GM15510 (cell line): ENCODE data around the gene PPP1R13L.

ENCODE experiments used
- POLR2A ChIP-seq: IDR thresholded peaks from 3 replicates; pipeline ENCODE4 v1.6.1; 2011; ENCODE audit warnings: borderline replicate concordance; ENCODE audit not compliant: insufficient read length; ENCODE audit errors: extremely low read depth

Gene PPP1R13L

GRCh38 chr19:45349430-45349941, 55.4 kb downstream of the PPP1R13L start:
- TF ChIP-seq POLR2A: no peak

DNA sequence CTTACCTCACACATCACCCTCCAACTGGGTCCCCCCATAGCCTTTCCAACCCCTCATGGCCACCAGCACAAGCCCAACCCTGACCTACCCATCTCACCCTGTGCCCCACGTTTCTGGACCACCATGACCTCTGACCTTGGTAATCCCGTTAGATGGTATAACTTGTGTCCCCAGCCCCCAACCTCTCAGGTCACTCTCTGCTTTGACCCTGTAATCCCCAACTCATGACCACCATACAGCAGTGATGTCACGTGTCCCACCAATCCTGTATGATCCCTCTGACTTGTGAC, 55.8 kb downstream of the PPP1R13L start:
- no peak for TF ChIP-seq POLR2A

GRCh38 chr19:45348367-45349125, 56.3 kb downstream of the PPP1R13L start:
- no peak for TF ChIP-seq POLR2A

GRCh38 chr19:45347570-45348366, 57.1 kb downstream of the PPP1R13L start:
- TF ChIP-seq POLR2A: no peak

DNA sequence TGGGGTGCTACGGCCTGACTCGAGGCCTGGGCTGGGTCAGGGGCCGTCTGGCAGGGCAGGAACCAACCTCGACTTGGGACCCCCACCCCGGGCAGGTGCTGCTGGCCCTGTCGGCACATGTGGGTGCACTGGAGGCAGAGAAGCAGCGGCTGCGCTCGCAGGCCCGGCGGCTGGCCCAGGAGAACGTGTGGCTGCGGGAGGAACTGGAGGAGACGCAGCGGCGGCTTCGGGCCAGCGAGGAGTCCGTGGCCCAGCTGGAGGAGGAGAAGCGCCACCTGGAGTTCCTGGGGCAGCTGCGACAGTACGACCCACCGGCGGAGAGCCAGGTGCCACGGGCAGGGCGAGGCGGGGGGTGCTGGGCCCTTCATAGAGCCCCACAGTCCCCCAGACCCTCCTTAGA, 58.4 kb downstream of the PPP1R13L start:
- TF ChIP-seq POLR2A: no peak

DNA sequence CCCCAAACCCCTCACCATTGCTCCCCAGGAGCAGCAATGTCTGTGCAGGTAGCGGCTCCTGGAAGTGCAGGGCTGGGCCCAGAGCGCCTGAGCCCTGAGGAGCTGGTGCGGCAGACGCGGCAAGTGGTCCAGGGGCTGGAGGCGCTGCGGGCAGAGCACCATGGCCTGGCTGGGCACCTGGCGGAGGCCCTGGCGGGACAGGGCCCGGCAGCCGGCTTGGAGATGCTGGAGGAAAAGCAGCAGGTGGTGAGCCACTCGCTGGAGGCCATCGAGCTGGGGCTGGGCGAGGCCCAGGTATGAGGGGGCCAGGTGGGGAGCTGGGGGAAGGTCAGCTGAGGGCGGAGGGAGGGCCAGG, 59.4 kb downstream of the PPP1R13L start:
- TF ChIP-seq POLR2A: no peak

GRCh38 chr19:45344621-45345505, 60.0 kb downstream of the PPP1R13L start:
- no peak for TF ChIP-seq POLR2A

DNA sequence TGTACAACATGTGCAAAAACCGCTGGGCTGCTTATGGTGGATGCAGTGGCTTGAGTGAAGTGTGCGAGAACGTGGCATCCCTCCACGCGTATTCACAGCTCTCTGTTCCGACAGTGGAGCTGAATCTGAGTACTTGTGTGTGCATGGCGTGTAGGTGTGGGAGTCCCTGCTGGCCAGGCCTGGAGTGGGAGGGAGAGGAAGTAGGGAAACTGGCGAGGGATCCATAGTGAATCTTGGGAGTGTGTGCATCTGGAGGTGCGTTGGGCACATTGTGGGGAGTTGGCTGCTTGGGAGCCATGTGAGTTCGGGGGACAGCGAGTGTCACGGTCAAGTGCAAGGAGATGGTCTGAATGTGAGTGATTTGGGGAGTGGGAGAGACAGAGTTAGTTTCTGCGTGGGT, 62.0 kb downstream of the PPP1R13L start:
- no peak for TF ChIP-seq POLR2A

- TF ChIP-seq POLR2A: no peak
Observed at GRCh38 chr19:45340899-45341453, 63.9 kb downstream of the PPP1R13L start.

DNA sequence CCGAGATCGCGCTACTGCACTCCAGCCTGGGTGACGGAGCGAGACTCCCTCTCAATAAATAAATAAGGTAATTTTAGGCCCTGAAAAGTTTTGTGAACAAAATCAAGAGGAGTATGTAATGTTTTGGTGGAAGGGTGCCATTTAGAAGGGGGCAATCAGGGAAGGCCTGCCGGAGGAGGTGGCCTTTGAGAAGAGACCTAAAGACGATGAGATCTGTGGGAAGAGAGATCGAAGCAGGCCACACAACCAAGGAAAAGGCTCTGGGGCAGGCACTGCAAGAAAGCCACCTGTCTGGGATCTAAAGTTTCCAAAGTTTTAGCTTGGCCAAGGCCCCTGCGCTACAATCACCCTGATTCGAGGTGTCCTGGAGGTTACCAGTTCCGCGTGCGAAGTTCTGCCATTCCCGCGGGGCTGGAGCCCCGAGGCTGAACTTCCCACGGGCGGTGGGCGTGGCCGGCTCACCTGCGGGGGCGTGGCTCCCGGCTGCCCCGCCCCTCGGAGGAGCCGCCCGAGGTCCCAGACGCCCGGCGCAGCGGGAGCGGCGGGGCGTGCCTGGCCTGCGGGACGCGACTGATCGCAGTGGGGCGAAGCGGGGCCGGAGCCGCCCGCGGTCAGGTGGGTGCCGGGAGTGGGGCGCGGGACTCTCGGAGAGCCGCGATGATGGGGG, 64.5 kb downstream of the PPP1R13L start, which contains the start of gene KLC3:
TSS of gene KLC3 (plus strand) at position 519 of the 667 bp plus-strand sequence. CDS start 4,792 bp downstream, outside the sequence.
- no peak for TF ChIP-seq POLR2A

- TF ChIP-seq POLR2A: no peak
Observed at GRCh38 chr19:45339629-45340028, 65.2 kb downstream of the PPP1R13L start.

- TF ChIP-seq POLR2A: no peak
Observed at GRCh38 chr19:45336696-45337251, 68.1 kb downstream of the PPP1R13L start.

DNA sequence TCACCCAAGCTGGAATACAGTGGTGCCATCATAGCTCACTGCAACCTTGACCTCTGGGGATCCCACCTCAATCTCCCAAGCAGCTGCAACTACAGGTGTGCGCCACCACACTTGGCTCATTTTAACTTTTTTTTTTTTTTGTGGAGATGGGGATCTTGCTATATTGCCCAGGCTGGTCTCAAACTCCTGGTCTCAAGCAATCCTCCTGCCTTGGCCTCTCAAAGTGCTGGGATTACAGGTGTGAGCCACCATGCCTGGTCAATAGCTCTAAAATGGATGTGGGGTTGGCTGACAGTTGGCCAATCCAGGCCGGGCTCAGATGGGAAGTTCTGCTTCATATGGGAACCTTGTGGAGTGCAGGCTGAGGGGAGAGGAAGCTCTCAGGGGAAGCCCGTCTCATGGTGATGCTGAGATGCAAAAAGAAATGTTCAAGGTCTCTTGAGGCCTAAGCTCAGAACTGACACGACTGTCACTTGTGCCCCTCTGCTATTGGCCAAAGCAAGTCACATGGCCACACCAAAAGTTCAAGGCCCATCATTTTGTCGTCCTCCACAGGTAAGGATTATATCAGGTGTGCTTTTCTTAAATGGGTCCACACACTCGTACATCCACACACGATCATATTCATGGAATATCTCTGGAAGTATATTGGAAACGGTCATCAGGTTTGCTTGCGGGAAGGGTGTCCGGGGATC, 71.1 kb downstream of the PPP1R13L start:
- TF ChIP-seq POLR2A: no peak

GRCh38 chr19:45331411-45331810, 73.5 kb downstream of the PPP1R13L start:
- TF ChIP-seq POLR2A: no peak
